Measurements from ENCODE around the gene CHST15. TPM values are rescaled to one million over a fixed set of nuclear protein-coding genes. Genes with fewer than 3 reads are reported as not detected.

Gene CHST15
- total RNA-seq, 1 experiment from 2014 or later, result not detected

GRCh38 chr10:124125305-124126116 is 32.1 kb upstream of the CHST15 start:
- in situ Hi-C loops (cut with HindIII; ENCODE audit: low sequenced_read_pairs), result no loop called here
- DNase-seq (ENCODE audit: low spot score), result no peak

- in situ Hi-C loops (cut with HindIII; ENCODE audit: low sequenced_read_pairs), result no loop called here
- DNase-seq (ENCODE audit: low spot score), result no peak
Measured at GRCh38 chr10:124124769-124125161, 31.4 kb upstream of the CHST15 start.

- in situ Hi-C loops (cut with HindIII; ENCODE audit: low sequenced_read_pairs), result no loop called here
- DNase-seq (ENCODE audit: low spot score), result no peak
Measured at GRCh38 chr10:124124123-124124768, 30.8 kb upstream of the CHST15 start.

- in situ Hi-C loops (cut with HindIII; ENCODE audit: low sequenced_read_pairs), result no loop called here
- DNase-seq (ENCODE audit: low spot score), result no peak
Measured at GRCh38 chr10:124123156-124123555, 29.8 kb upstream of the CHST15 start.

- no peak for DNase-seq (ENCODE audit: low spot score)
- in situ Hi-C loops (cut with HindIII; ENCODE audit: low sequenced_read_pairs), result no loop called here
Measured at GRCh38 chr10:124122211-124122610, 28.8 kb upstream of the CHST15 start.

- DNase-seq (ENCODE audit: low spot score), result no peak
- in situ Hi-C loops (cut with HindIII; ENCODE audit: low sequenced_read_pairs), result no loop called here
Measured at GRCh38 chr10:124120410-124121061, 27.1 kb upstream of the CHST15 start.

- in situ Hi-C loops (cut with HindIII; ENCODE audit: low sequenced_read_pairs), result no loop called here
- DNase-seq (ENCODE audit: low spot score), result no peak
Measured at GRCh38 chr10:124119946-124120345, 26.5 kb upstream of the CHST15 start.

- no peak for DNase-seq (ENCODE audit: low spot score)
- in situ Hi-C loops (cut with HindIII; ENCODE audit: low sequenced_read_pairs), result no loop called here
Measured at GRCh38 chr10:124119216-124119615, 25.8 kb upstream of the CHST15 start.

GRCh38 chr10:124117833-124118232 is 24.4 kb upstream of the CHST15 start:
- in situ Hi-C loops (cut with HindIII; ENCODE audit: low sequenced_read_pairs), result no loop called here
- no peak for DNase-seq (ENCODE audit: low spot score)

GRCh38 chr10:124117511-124117785 is 24.1 kb upstream of the CHST15 start:
- in situ Hi-C loops (cut with HindIII; ENCODE audit: low sequenced_read_pairs), result no loop called here
- no peak for DNase-seq (ENCODE audit: low spot score)

- DNase-seq (ENCODE audit: low spot score), result no peak
- in situ Hi-C loops (cut with HindIII; ENCODE audit: low sequenced_read_pairs), result no loop called here
Measured at GRCh38 chr10:124116771-124117510, 23.5 kb upstream of the CHST15 start.

GRCh38 chr10:124114696-124115095 is 21.3 kb upstream of the CHST15 start:
- in situ Hi-C loops (cut with HindIII; ENCODE audit: low sequenced_read_pairs), result no loop called here
- DNase-seq (ENCODE audit: low spot score), result no peak

- in situ Hi-C loops (cut with HindIII; ENCODE audit: low sequenced_read_pairs), result no loop called here
- DNase-seq (ENCODE audit: low spot score), result no peak
Measured at GRCh38 chr10:124112891-124113580, 19.6 kb upstream of the CHST15 start.

GRCh38 chr10:124110882-124111281 is 17.5 kb upstream of the CHST15 start:
- in situ Hi-C loops (cut with HindIII; ENCODE audit: low sequenced_read_pairs), result no loop called here
- no peak for DNase-seq (ENCODE audit: low spot score)

- in situ Hi-C loops (cut with HindIII; ENCODE audit: low sequenced_read_pairs), result no loop called here
Measured at GRCh38 chr10:124109261-124109660, 15.9 kb upstream of the CHST15 start.

GRCh38 chr10:124107072-124107471 is 13.7 kb upstream of the CHST15 start:
- DNase-seq (ENCODE audit: low spot score), result no peak
- in situ Hi-C loops (cut with HindIII; ENCODE audit: low sequenced_read_pairs), result no loop called here

More at GRCh38 chr10:124109261-124109660, 15.9 kb upstream of the CHST15 start:
- DNase-seq (ENCODE audit: low spot score), result no peak

GRCh38 chr10:124106241-124106879 is 13.0 kb upstream of the CHST15 start:
- no peak for DNase-seq (ENCODE audit: low spot score)
- in situ Hi-C loops (cut with HindIII; ENCODE audit: low sequenced_read_pairs), result no loop called here

GRCh38 chr10:124105594-124105993 is 12.2 kb upstream of the CHST15 start:
- in situ Hi-C loops (cut with HindIII; ENCODE audit: low sequenced_read_pairs), result no loop called here
- no peak for DNase-seq (ENCODE audit: low spot score)

- DNase-seq (ENCODE audit: low spot score), result no peak
- in situ Hi-C loops (cut with HindIII; ENCODE audit: low sequenced_read_pairs), result no loop called here
Measured at GRCh38 chr10:124105045-124105444, 11.6 kb upstream of the CHST15 start.
